A549 (cell line): ENCODE measurements around the gene ESD.

ENCODE experiments used
- BHLHE40 ChIP-seq: IDR thresholded peaks from 2 replicates; pipeline ENCODE4 v1.6.1; 2012; ENCODE audit warnings: low read depth, low read length, inconsistent platforms
- CBX2 ChIP-seq: fragments of 200-600 bp; sonication (generic); IDR thresholded peaks from 2 replicates; pipeline ENCODE4 v1.6.1; 2016; ENCODE audit warnings: low read depth, mild to moderate bottlenecking, borderline replicate concordance
- CTCF ChIP-seq: fragments of >200 bp; sonication (Bioruptor Twin); formaldehyde crosslinking; IDR thresholded peaks from 3 replicates; pipeline ENCODE4 v1.5.1; 2016
- EHMT2 ChIP-seq: fragments of 200-600 bp; sonication (generic); IDR thresholded peaks from 2 replicates; pipeline ENCODE4 v1.6.1; 2016; ENCODE audit warnings: antibody characterized with exemption, low read depth, mild to moderate bottlenecking, moderate library complexity
- EP300 ChIP-seq, 2 experiments: fragments of >200 bp; sonication (Bioruptor Twin); formaldehyde crosslinking; IDR thresholded peaks; 2 replicates in 1 of 2; 3 replicates in 1 of 2; pipeline ENCODE4 v1.6.1; 2016 to 2017
- FOSB ChIP-seq: fragments of 250-450 bp; sonication (Bioruptor Pico); IDR thresholded peaks from 2 replicates; pipeline ENCODE4 v1.5.0; 2020; ENCODE audit warnings: mild to moderate bottlenecking, moderate library complexity
- HMGXB4 ChIP-seq: fragments of 250-450 bp; sonication (Bioruptor Pico); IDR thresholded peaks from 2 replicates; pipeline ENCODE4 v1.5.0; 2021; ENCODE audit warnings: mild to moderate bottlenecking, moderate library complexity, borderline replicate concordance
- MAX ChIP-seq: IDR thresholded peaks from 2 replicates; pipeline ENCODE4 v1.6.1; 2012
- MAZ ChIP-seq: fragments of 150-350 bp; IDR thresholded peaks from 2 replicates; pipeline ENCODE4 v1.6.1; 2014; ENCODE audit warnings: antibody characterized with exemption, low read depth, low read length, borderline replicate concordance
- POLR2A ChIP-seq: IDR thresholded peaks from 2 replicates; pipeline ENCODE4 v1.6.1; 2012; ENCODE audit warnings: mild to moderate bottlenecking, low read length
- RAD21 ChIP-seq, 2 experiments: fragments of >200 bp in 1 of 2; sonication (Bioruptor Twin) in 1 of 2; formaldehyde crosslinking in 1 of 2; IDR thresholded peaks in 1 of 2; conservative IDR thresholded peaks in 1 of 2; 2 replicates in 1 of 2; 3 replicates in 1 of 2; pipeline ENCODE4 v1.6.1; 2012 to 2018; ENCODE audit warnings: inconsistent platforms in 1 of 2
- RCOR1 ChIP-seq: fragments of 150-350 bp; IDR thresholded peaks from 2 replicates; pipeline ENCODE4 v1.6.1; 2014; ENCODE audit warnings: antibody characterized with exemption, low read length, low read depth
- REST ChIP-seq: fragments of 200-600 bp; sonication (generic); IDR thresholded peaks from 2 replicates; pipeline ENCODE4 v1.6.1; 2016; ENCODE audit warnings: antibody characterized with exemption, mild to moderate bottlenecking, moderate library complexity
- RFX5 ChIP-seq: fragments of 450-650 bp; IDR thresholded peaks from 2 replicates; pipeline ENCODE4 v1.7.1; 2014; ENCODE audit warnings: antibody characterized with exemption, mild to moderate bottlenecking, moderate library complexity

GRCh38 chr13:46749951-46750350, 47.0 kb downstream of the ESD start:
- TF ChIP-seq CTCF, result no peak
- no peak for TF ChIP-seq MAZ
- no peak for TF ChIP-seq CBX2
- no peak for TF ChIP-seq RAD21 (conservative IDR thresholded peaks at IDR 0.05 in 1 of 2, IDR thresholded peaks at IDR 0.05 in 1 of 2)
- no peak for TF ChIP-seq MAX
- TF ChIP-seq BHLHE40, result no peak
- no peak for TF ChIP-seq FOSB (CRISPR knock-in tag)
- no peak for TF ChIP-seq EHMT2
- no peak for TF ChIP-seq EP300 (IDR thresholded peaks at IDR 0.05)
- TF ChIP-seq HMGXB4 (CRISPR knock-in tag), result no peak
- TF ChIP-seq POLR2A, result no peak
- no peak for TF ChIP-seq RCOR1
- no peak for TF ChIP-seq RFX5
- TF ChIP-seq REST, result no peak
